AG09309 (cell line): ENCODE data around the gene NFXL1.

ENCODE experiments used
- DNase-seq: peaks from one replicate; pipeline ENCODE4 v3.0.0-alpha.2; 2010; ENCODE audit warnings: low read depth
- H3K4me3 ChIP-seq: 2 replicates; pipeline ENCODE4 v1.5.1; 2011; ENCODE audit warnings: mild to moderate bottlenecking, low read depth, low read length, moderate library complexity; ENCODE audit not compliant: control insufficient read depth
- TF ChIP-seq, protein P1 (sequence below): IDR thresholded peaks from 2 replicates; pipeline ENCODE4 v1.5.1; 2011; ENCODE audit warnings: mild to moderate bottlenecking, low read depth, low read length, inconsistent platforms; ENCODE audit not compliant: insufficient read depth, control insufficient read depth; ENCODE audit errors: missing control alignments

The NFXL1 gene

DNA sequence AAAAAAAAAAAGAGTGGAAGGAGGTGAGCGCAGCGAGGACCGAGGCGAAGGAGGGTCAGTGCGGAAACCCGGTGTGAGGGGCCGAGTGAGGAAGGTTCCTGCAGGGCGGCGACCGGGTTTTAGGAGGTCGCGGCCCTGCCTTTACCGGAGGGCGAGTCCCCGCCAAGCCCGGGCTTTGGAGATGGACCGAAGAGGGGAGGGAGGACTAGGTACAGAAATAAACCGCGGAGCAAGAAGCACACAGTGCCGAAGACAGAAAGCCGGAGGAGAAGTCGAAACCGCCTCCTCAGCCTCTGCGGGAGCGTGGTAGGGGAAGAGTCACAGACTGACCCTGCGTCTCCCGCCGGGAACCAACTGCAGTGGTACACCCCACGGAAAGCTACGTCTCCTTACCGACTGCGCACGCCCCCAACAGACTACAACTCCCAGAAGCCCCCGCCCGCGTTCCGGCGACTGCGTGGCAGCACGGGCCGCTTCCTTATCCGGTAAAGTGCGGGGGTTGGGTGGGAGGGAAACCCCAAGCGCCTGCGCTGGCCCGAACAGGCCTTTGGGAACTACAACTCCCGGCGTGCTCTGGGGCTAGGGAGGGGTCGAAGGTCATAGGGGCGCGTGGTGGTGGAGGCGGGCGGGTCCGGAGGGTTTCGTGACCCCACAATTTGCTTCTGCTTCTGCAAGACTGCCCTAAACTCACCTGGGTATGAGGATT, at the start of gene NFXL1:
TSS of gene NFXL1 (minus strand) at position 364 of the 706 bp plus-strand sequence. CDS start 380 bp downstream, outside the sequence.
- peak within 1 kb of the TSS; percentile 68 for H3K4me3 ChIP-seq
- TF ChIP-seq, protein P1, sequence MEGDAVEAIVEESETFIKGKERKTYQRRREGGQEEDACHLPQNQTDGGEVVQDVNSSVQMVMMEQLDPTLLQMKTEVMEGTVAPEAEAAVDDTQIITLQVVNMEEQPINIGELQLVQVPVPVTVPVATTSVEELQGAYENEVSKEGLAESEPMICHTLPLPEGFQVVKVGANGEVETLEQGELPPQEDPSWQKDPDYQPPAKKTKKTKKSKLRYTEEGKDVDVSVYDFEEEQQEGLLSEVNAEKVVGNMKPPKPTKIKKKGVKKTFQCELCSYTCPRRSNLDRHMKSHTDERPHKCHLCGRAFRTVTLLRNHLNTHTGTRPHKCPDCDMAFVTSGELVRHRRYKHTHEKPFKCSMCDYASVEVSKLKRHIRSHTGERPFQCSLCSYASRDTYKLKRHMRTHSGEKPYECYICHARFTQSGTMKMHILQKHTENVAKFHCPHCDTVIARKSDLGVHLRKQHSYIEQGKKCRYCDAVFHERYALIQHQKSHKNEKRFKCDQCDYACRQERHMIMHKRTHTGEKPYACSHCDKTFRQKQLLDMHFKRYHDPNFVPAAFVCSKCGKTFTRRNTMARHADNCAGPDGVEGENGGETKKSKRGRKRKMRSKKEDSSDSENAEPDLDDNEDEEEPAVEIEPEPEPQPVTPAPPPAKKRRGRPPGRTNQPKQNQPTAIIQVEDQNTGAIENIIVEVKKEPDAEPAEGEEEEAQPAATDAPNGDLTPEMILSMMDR: no peak
- DNase-seq: peak; percentile 86

DNA sequence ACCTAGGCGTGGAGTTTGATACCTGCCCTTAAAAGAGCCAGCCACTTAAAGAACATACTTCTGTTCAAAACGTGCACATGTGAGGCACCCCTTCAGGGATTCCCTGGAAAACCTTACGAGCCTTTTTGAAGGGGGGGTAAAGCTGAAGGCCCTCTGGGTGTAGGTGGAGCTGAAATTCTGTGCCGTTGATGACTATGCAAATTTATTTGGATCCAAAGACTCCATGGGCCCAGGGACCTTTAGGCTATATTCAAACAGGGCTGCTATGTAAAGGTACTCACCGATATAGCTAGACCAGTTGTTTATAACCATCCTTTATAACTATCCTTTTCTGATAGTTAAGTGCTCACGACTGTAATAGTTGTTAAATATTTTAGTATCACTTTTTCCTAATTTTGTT, 40.3 kb upstream of the NFXL1 start:
- DNase-seq: no peak
- no peak overlapping the region for H3K4me3 ChIP-seq
- TF ChIP-seq, protein P1: no peak

DNA sequence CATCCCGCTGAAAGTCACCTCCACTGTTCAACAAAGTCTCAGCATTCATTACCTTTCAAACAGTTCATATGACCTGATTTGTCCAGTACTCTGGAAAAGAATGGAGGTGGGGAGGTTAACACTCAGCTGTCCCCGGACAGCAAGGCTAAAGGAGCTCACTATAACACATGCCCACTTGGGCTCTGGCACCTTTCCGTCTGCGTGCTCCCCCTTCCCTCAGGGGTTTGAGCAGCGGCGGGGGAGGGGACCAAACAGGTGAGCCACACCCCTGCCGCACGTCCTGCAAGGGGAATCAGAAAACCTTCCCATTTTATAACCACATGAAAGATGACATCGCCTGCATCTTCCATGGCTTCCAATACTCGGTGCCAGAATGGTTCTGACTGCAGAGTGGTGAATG, 39.9 kb upstream of the NFXL1 start:
- TF ChIP-seq, protein P1: no peak
- no peak for DNase-seq
- no peak overlapping the region for H3K4me3 ChIP-seq

DNA sequence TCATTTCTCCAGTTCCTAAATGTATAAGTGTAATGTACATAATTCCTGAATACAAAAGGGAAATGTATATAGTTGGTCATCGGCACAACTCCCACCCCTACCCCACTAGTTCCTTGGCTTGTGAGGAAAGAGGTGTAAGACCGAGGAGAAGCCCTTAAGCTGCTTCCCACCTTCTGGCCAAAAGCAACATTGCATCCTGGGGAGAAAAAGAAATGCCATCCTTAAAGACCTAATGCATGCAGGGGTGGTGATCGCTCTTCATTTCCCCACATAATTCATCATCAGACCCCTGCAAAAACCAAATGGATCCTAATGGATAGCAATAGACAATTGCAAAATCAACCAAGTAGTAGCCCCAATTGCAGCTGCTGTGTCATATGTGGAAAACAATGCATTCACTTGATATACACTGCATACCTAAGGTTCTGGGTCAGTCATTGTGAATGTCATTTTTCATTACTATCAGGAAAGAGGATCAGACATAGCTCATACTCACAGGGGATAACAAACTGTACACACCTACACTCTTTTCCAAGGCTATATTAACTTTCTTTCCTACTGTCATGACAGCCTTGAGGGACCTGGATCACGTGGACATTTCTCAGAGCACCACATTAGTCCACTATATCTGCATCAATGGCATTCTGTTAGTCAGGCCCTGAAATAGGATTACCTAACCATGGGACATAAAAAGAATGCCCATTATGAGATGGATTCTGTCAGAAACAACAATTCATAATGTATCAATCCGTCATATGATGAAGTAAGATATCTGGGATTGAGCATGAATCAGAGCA, 31.7 kb upstream of the NFXL1 start:
- DNase-seq: no peak
- no peak overlapping the region for H3K4me3 ChIP-seq
- TF ChIP-seq, protein P1: no peak

DNA sequence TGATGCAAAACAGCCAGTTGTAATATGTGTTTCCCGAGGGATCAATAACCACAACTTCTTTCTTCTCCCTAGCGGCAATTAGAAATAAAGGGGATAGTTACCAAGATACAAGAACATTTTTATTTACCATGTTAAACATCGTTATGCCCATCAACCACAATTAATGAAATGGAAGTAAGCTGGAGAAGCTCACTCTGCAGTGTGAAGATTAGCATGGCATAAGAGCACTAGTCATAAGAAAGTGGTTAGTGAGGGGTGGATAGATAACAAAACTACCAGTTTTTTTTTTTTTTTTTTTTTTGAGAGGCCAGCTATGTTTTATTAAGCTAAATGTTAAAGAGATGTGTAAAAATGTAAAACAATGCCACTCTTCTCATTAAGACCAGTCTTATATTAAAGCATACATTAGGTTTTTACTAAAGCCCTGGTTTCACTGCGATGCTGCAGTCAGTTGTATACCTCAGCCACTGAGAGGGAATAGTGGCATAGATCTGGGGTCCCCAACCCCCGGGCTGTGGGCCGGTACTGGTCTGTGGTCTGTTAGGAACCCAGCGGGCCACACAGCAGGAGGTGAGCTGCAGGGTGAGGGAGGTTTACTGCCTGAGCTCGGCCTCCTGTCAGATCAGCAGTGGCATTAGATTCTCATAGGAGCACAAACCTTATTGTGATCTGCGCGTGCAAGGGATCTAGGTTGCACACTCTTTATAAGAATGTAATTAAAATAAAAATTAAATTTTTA, 27.9 kb upstream of the NFXL1 start:
- no peak for DNase-seq
- no peak overlapping the region for H3K4me3 ChIP-seq
- TF ChIP-seq, protein P1: no peak

DNA sequence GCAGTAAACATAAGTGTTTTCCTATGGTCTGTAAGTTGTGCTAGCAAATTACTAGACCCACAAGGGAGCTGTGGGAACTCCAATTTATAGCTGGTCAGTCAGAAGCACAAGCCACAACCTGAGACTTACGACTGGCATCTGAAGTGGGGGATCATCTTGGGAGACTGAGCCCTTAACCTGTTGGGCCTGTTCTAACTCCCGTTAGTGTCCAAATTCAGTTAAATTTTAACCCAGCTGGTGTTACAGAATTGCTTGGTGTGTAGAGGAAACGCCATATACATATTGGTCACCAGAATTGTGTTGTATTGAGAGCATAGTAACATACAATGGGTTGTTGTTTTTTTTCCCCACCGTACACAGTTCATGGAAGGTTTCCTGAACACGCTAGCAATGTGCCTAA, 25.1 kb upstream of the NFXL1 start:
- DNase-seq: no peak
- TF ChIP-seq, protein P1: no peak
- no peak overlapping the region for H3K4me3 ChIP-seq
